ENCODE data around the gene EFCAB11. TPM values are rescaled to one million over a fixed set of nuclear protein-coding genes. Genes with fewer than 3 reads are reported as not detected.

EFCAB11 gene
- polyA plus RNA-seq, 1 donor (not counting 4 experiments of a cell fraction or from before 2014, with no cell fraction given) = 12.9 TPM

GRCh38 chr14:89911010-89911919, 43.3 kb downstream of the EFCAB11 start:
- Histone ChIP-seq H2AFZ (ENCODE audit: control insufficient read depth, low read length) (no peak overlapping the region), H3K4me2 (ENCODE audit: control insufficient read depth, extremely low read depth, insufficient read depth, low read depth, low read length) (no peak overlapping the region), H3K27me3 (ENCODE audit: control insufficient read depth, extremely low read depth, insufficient read depth, low read length) (no peaks in the 10 kb centered on the region), H3K9me3 (ENCODE audit: control insufficient read depth, low read depth, low read length) (no peaks in the 10 kb centered on the region), H4K20me1 (ENCODE audit: control insufficient read depth, extremely low read depth, insufficient read depth, low read length) (no peaks in the 10 kb centered on the region), H3K27ac (ENCODE audit: control insufficient read depth, insufficient read depth, low read length) (no peak overlapping the region), H3K79me2 (ENCODE audit: control insufficient read depth, insufficient read depth, low read length) (no peaks in the 10 kb centered on the region), H3K9ac (ENCODE audit: control insufficient read depth, extremely low read depth, insufficient read depth, low read length) (no peak overlapping the region), H3K9me1 (ENCODE audit: control insufficient read depth, extremely low read depth, insufficient read depth, low read length) (no peaks in the 10 kb centered on the region), H3K4me1 (ENCODE audit: control insufficient read depth, extremely low read depth, insufficient read depth, low read length) (peaks cover 20% of the 10 kb centered on the region), H3K4me3 (ENCODE audit: control insufficient read depth in 2 of 3, extremely low read depth in 1 of 3, insufficient read depth in 2 of 3, low read depth in 1 of 3, low read length in 3 of 3) (no peak overlapping the region), H3K36me3 (ENCODE audit: control insufficient read depth in 2 of 2, extremely low read depth in 1 of 2, insufficient read depth in 2 of 2, low read length in 2 of 2) (no peaks in the 10 kb centered on the region)
- DNase-seq (ENCODE audit: low read depth, low spot score) (no peak), FAIRE-seq (no peak)
- TF ChIP-seq CTCF (optimal IDR thresholded peaks at IDR 0.05 in 1 of 3, IDR thresholded peaks at IDR 0.05 in 1 of 3, conservative IDR thresholded peaks at IDR 0.05 in 1 of 3; ENCODE audit: extremely low read depth in 1 of 3, insufficient read depth in 2 of 3, low read length in 3 of 3) = no peak
- no peak for TF ChIP-seq EZH2 (IDR thresholded peaks at IDR 0.05; ENCODE audit: low read length)
- dilution Hi-C loops (cut with MboI; ENCODE audit: extremely low pct_ligation_motif_present, low sequenced_read_pairs) = no loop called here

GRCh38 chr14:89910691-89911009, 43.9 kb downstream of the EFCAB11 start:
- no peaks in the 10 kb centered on the region for H4K20me1 ChIP-seq (ENCODE audit: control insufficient read depth, extremely low read depth, insufficient read depth, low read length)
- peaks cover 16% of the 10 kb centered on the region for H3K4me1 ChIP-seq (ENCODE audit: control insufficient read depth, extremely low read depth, insufficient read depth, low read length)
- no peaks in the 10 kb centered on the region for H3K36me3 ChIP-seq (ENCODE audit: control insufficient read depth in 2 of 2, extremely low read depth in 1 of 2, insufficient read depth in 2 of 2, low read length in 2 of 2)
- H3K9ac ChIP-seq (ENCODE audit: control insufficient read depth, extremely low read depth, insufficient read depth, low read length) = no peak overlapping the region
- TF ChIP-seq EZH2 (IDR thresholded peaks at IDR 0.05; ENCODE audit: low read length) (no peak), CTCF (optimal IDR thresholded peaks at IDR 0.05 in 1 of 3, IDR thresholded peaks at IDR 0.05 in 1 of 3, conservative IDR thresholded peaks at IDR 0.05 in 1 of 3; ENCODE audit: extremely low read depth in 1 of 3, insufficient read depth in 2 of 3, low read length in 3 of 3) (no peak)
- H3K79me2 ChIP-seq (ENCODE audit: control insufficient read depth, insufficient read depth, low read length) = no peaks in the 10 kb centered on the region
- no peak overlapping the region for H2AFZ ChIP-seq (ENCODE audit: control insufficient read depth, low read length)
- no peak overlapping the region for H3K27ac ChIP-seq (ENCODE audit: control insufficient read depth, insufficient read depth, low read length)
- no peak for DNase-seq (ENCODE audit: low read depth, low spot score)
- H3K4me2 ChIP-seq (ENCODE audit: control insufficient read depth, extremely low read depth, insufficient read depth, low read depth, low read length) = no peak overlapping the region
- no peak overlapping the region for H3K4me3 ChIP-seq (ENCODE audit: control insufficient read depth in 2 of 3, extremely low read depth in 1 of 3, insufficient read depth in 2 of 3, low read depth in 1 of 3, low read length in 3 of 3)
- no peaks in the 10 kb centered on the region for H3K9me1 ChIP-seq (ENCODE audit: control insufficient read depth, extremely low read depth, insufficient read depth, low read length)
- no peaks in the 10 kb centered on the region for H3K9me3 ChIP-seq (ENCODE audit: control insufficient read depth, low read depth, low read length)
- H3K27me3 ChIP-seq (ENCODE audit: control insufficient read depth, extremely low read depth, insufficient read depth, low read length) = no peaks in the 10 kb centered on the region
- no peak for FAIRE-seq
- dilution Hi-C loops (cut with MboI; ENCODE audit: extremely low pct_ligation_motif_present, low sequenced_read_pairs) = no loop called here
